NCI-H510A (cell line): ENCODE data around the gene SLC38A3.
"Not testable (repeated sequence)": the region's sequence is repeated elsewhere in the genome, so short reads cannot be mapped to it uniquely, and the experiment has no call there.

Experiments
- DNase-seq: peaks from one replicate; lab custom pipeline; 2025; lab: John Stamatoyannopoulos, UW

The SLC38A3 gene

DNA sequence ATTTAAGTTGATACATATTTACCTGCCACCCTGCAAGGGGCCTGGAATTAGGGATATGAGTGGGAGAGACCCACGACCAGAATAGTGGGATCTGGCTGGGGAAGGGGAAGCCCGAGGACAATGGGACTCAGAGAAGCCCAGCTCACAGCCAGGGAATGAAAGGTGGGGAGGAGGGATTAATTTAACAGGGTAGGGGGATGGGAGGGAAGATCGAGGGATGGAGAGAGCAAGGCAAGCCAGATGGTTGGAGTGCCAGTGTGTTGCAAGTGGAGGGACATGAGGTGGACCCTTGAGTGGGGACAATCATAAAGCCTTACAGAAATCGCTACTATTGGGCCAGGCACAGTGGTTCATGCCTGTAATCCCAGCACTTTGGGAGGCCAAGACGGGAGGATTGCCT, 26.5 kb downstream of the SLC38A3 start:
- DNase-seq: no peak

DNA sequence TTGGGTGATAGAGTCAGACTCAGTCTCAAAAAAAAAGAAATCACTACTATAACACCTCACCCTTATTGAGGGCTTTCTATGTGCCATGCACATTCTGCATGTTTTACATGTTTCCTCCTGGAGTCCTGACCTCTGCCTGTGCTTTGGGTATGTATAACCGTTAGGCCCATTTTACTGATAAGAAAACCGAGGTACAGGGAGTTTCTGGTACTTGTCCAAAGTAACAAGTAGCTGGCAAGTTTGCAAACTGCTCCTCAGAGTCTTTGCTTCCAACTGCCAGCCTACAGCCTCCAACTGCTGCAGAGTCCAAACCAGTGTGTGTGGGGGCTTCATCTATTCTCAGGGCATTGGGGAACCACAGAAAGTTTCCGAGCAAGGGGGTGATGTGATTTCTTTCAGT, 27.2 kb downstream of the SLC38A3 start:
- no peak for DNase-seq

DNA sequence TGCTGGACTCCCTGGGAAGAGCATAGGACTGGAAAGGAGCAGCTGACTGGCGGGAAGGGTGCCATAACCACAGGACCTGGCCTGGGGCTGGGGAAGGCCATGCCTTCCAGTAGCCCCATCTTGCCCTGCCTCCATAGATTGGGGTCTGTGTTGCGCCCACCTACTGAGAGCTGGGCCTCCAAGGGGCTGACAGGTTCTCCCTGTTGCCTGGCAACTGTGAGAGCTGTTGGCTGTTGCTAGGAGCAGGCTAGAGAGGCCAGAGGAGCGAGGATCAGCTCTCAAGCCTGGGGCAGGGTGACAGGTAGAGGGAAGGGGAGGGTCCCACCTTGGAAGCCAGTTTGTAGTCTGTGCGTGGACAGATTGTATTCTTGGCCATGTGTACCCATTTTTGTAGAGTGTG, 28.1 kb downstream of the SLC38A3 start:
- DNase-seq: no peak

DNA sequence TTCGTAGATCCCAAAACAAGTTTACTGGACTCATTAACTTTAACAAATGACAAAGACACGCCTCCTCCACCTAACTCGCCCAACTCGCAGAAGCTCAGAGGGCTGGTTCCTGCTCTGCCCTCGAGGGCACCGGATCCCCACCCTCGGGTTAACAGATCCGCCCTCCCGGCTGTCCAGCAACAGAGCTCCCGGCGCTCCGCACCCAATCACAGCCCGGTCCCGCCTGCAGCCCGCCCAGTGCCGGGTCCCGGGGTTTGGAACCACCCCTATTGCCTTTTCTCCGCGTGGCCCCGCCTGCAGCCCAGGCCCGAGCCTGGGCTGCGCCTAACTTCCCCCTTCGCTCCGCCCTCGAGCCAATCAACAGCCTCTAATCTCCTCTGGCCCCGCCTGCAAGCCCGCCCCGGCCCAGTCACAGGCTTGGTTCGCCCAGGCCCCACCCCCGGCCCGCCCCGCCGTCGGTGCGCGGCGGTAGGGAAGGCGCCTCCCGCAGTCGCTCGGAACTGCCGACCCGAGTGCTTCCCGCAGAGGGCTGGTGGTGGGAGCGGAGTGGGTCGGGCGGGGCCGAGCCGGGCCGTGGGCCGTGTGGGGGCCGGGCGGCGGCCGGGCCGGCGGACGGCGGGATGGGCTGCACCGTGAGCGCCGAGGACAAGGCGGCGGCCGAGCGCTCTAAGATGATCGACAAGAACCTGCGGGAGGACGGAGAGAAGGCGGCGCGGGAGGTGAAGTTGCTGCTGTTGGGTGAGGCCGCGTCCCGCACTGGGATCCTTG, 30.8 kb downstream of the SLC38A3 start, which contains the start of gene GNAI2:
Gene GNAI2, plus strand, starts transcription at position 489 of the 768 bp plus-strand sequence. Its CDS starts 132 bp downstream, at position 621.
- DNase-seq: peak; percentile 98

DNA sequence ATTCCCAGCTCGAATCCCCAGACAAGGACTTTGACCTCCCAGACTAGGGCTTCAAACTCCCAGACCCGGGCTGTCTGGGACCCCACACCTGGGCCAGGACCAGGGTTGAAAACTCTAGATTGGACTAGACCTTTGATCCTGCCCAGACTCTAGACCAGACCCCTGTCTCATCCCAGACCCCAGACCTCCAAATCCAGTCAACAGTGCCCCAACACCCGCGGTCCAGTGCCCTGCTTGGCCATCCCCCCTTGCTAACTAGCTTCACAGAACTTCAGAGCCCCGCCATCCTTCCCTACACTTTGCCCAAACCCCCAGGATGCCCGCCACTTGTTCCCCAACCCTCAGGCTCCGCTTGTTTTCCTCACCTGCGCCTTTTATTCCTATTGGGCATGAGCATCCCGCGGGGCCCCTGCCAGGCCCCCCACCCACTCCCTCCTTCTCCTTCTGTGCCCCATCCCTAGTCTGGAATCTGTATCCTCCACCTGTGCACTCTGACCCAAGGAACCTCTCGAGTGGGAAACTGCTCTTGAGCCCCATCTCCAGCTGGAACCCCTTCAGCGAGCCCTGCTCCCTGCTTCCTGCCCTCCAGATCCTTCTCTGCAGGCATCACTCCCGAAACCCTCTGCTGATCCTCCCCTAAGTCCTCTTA, 31.5 kb downstream of the SLC38A3 start:
- DNase-seq: no peak

DNA sequence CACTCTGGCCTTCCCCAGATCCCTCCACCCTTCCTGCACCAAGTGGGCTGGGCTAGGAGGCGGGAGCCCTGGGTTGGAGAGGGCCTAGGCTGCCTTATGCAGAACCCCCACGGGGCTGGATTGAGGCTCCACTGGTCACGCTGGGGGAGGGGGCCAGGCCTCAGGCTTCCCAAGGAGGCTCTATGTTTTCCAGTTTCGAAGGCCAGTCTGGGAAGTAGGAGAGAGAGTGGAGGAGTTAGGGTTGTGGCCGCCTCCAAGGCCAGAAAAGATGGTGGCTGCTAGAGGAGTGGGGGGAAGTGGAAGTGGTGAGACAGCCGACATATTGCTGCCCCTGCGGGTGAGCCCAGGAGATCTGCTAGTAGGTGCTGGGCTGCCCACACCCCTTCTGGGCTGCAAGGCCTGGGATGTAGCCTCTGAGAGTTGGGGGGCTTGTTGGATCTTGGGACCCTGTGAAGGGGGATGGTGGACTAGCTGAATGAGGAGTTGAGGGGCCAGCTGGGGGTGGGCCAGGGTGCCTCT, 32.1 kb downstream of the SLC38A3 start:
- peak; percentile 47 for DNase-seq

DNA sequence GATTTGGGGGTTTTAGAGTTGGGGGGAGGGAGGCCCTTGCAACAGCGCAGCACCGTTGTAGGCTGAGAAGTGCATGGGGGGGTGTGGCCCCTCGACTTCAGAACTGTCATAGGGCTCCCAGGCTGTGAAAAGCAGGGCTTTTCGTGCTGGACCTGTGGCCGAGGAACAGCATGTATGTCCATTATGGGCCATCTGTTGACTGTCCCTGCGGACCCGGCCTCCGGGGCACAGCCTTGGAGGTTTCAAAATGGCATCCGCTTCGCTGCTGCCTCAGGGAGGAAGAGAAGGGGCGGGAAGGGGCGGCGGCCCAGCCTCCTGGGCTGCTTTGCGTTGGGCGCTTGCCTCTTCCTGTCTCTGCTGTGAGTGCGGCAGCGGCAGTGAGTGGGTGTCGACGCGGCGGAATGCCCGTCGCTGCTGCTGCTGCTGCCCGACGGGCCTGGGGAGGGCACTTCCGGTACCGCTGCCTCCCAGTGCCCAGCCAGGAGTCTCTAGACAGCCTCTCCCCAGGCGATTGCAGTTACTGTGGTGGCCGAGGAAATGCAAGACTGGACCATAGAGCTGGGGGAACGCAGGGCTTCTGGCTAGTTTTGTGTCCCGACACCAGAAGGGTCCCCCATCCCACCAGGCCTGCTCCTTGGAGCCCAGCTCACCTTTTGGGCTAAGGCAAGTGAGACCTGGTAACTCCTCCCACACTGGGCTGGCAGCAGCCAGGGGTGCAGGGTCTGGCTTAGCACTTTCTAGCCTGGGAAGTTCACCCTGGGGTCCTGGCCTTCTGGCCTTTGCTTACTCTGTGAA, 32.9 kb downstream of the SLC38A3 start:
- DNase-seq: peak; percentile 68

DNA sequence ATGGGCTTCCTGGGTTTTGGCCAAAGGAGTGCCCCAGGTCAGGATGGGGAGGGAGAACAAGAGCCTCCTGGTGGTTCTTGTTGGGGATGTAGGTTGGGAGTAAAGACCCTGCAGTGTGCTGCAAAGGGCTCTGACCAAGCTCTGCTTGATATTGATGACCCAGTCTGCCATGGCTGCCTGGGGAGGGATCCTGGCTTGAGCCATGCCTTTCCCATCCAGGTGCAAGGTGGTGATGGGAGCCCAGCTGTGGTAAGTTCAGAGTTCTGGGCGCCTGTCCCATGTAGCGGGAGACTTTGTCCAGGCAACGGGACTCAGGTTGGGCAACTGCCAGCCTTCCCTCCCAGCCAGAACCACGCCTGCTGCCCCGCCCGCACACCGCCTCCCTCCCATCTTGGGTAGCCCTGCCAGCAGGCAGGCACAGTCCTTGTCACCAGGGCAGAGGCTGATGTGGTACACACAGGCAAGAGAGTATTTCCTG, 33.5 kb downstream of the SLC38A3 start:
- DNase-seq: no peak

DNA sequence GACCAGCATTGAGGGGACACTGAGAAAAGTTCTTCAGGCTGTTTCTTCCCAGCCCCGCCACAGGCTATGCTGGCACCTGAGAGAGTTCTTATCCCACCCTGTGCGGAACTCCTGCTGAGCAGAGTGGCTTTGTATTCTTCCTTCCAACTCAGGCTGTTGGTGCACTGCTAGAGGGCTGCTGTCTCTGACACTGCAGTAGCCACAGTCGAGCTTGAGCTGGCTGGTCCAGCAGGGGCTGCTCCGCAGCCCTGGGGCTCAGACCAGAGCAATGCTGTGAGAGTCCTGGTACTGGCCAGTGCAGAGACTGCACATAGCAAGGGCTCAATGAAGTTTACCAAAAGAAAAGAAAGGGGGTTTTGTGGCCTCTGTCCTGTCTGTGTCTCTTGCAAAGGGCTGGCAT, 34.6 kb downstream of the SLC38A3 start:
- no peak for DNase-seq

DNA sequence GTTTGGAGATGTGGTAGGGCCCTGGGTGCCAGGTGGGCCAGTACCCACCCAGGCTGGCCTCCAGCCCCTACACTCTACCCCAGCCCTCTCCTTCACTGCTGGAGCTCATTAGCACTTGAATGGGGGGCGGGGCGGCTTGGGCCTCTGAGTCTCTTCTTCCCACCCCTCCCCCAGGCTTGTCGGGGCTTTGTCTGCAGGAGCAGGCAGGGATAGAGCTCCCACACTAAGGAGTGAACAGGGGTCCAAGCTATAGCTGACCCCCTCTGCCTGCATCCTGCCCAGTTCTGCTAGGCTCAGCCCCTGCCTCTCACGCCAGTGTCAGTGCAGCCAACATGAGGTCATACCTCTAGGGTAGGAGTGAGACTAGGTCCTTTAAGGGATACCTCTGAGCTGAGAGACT, 36.1 kb downstream of the SLC38A3 start:
- no peak for DNase-seq

DNA sequence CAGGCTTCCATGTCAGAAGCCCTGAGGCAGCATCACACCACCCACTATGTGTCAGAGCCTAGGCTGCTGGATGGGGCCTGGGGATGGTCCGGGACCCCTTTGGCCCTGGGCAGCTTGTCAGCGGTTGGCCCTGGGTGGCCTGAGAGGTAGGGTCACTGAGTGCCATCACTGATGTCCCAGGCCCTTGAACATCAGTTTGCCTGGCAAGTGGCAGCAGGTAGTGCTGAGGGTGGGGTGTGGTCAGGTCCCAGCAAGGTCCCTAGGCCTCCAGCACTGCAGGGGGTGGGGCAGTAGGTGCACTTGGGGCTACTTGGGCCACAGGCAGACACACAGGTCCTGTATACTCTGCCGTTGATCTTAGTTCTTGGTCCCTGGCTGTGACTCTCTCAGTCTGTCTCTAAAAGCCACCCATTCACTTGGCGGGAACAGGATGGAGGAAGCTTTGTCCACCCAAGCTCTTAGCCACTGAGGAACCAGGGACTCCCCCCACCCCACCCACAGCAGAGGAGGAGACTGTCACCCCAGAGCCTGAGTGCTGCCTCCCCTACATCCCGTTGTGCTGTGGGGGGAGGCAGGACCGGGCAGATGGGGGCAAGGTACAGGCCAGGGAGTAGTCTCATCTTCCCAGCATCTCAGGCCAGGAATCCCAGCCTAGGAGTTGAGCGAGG, 36.8 kb downstream of the SLC38A3 start:
- DNase-seq: no peak

DNA sequence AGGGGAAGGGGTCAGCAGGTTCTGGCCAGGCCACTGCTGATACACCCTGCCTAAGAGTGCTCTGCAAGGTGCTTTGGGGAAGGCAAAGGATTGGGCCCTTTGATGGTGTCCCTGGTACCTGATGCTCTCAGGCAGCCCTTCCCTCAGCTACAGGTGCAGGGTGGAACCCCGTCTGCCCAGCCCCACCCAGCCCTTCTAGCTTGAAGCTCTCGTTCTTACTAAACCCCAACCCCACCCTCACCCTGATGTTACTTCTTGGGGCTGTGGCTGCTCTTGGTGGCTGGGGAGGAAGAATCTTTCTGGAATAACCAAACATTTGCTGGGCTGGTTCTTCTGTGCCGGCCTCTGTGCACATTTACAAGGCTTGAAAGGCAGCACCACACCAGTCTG, 37.3 kb downstream of the SLC38A3 start:
- no peak for DNase-seq

DNA sequence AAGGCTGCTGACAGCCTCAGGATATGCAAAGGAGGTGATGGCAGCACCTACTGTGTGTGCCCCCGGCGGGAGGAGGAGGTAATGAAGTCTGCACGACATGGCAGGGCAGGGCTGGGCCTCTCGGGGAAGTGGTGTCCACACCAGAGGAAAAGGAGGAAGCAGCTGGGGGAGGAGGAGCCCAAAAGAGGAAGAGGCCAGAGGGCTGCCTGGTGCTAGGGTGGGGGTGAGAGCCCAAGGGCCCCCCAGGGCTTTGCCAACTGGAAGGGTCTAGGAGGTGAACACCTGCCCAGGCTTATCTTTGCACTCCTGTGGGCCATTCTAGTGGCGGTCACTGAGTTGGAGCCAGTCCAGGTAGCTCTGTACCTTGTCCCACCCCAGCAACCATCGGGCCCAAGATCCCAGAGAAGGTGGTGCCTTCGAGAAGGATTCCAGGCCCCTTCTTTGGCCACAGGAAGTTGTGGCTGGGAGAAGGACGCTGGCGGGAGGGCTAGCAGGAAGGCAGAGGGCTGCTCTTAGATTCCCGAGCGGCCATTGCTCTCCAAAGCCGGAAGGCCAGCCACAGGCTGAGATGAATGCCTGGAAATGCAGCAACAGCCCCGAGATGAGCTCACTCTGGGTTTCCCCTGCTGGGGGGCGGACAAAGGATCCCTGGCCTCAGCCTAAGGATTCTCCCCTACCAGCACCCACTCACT, 37.9 kb downstream of the SLC38A3 start:
- DNase-seq: no peak

DNA sequence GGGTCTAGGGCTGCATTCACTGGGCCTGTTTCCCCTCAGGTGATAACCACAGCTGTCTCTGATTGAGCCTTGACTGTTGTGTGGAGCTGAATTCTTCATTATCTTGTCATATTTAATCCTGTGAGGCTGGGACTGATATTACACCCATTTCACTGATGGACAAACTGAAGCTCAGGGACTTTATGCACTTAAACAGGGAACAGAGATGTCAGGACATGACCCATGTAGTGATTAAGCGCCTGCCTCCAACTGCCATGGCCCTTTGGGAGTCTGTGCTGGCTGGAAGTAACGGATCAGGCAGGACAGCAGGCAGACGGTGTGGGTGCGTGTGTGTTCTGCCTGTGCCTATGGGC, 38.4 kb downstream of the SLC38A3 start:
- DNase-seq: no peak

DNA sequence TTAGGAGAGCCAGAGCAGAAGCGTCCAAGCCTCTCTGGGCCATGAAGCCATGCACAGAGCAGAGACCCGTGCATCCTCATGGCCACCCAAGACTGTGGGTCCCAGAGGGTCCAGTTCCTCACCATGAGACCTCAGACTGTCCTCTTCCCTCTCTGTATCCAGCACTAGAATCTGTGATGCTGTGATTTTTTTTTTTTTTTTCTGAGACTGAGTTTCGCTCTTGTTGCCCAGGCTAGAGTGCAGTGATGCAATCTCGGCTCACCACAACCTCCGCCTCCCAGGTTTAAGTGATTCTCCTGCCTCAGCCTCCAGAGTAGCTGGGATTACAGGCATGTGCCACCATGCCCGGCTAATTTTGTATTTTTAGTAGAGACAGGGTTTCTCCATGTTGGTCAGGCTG, 39.7 kb downstream of the SLC38A3 start:
- not testable (repeated sequence) for DNase-seq

DNA sequence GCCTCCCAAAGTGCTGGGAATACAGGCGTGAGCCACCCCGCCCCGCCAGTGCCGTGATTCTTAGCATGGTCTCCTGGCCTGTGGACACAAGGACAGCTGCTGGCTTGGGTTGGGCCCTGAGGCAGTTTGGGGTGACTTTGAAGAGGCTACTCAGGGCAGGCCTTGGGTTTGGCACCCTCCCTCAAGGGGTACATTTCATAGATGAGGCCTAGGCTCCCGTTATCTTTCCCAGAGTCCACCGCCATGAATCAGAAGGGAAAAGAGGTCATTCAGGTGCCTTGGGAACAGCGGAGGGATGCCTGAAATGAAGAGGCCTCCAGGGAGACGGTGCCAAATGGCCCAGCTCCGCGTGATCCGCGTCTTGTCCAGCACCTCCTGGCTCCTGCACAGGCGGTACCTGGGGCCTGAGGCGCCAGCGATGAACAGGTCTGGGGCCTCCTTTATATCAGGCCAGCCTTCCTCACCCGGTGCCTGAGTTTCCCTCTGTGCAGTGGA, 40.2 kb downstream of the SLC38A3 start:
- no peak for DNase-seq

DNA sequence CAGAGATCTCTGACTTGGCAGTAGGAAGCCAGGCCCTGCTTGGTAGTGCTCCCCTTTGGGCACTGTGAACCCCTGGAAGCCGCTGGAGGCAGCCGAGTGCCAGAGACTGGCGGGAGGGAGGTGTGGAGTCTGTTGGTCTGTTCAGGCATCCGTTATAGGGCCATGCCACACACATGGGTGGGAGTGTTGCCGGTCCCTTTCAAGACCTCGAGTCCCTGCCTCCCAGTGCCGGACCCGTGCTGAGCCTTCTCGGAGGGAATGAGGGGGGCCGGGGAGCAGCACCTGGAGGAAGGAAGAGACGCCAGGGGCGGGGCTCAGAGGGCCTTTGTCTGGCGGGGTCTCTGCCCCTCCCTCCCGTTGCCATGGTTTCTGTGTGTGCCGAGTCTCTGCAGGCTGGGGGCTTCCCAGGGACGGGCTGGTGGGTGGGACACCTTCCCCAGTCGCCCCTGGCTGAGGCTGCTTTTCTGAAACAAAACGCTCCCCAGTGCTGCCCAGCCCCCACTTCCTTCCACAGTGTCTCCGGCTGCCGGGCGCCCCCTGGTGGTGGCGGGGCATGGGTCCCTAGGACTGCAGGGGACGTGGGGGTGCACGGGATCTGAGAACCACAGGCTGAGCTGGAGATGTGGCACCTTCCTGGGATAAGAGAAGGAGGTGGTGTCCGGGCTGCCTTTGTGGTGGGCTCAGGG, 40.9 kb downstream of the SLC38A3 start:
- peak; percentile 32 for DNase-seq

DNA sequence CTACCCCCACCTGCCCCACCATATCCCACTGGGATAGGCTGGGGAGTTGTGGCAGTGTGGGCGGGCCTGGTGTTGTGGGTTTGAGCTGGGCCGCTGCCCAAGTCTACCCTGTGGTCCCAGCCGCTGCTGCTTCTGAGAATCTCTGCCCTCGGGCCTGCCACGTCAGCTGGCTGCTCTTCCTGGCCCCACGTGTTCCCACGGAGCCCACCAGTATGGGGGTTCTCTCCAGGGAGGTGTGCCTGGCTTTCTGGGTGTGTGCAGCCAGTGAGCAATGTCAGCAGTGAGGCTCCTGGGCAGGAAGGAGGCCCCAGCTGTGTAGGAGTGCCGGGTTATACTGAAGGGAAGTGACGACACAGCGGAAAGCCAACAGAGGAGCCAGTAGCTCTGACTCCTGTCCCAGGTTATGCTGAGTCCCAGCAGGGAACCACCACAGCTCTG, 41.5 kb downstream of the SLC38A3 start:
- no peak for DNase-seq

DNA sequence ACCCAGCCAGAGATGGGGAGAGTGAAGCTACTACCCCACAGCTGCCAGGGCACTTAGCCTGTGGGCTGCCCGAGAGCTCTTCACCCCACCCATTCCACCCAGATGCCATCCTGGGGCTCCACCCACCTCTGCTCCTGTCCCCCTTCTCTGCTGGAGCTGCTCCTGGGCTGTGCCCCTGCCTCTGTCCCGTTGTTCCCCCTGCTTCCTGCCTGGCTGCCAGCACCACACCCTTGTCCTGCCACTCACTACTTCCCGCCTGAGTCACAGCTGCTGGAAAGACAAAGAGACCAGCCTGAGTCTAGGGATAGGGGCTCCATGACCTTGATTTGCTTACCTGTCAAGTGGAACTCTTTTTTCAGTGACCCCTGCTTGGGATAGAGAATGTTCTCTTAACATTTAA, 43.3 kb downstream of the SLC38A3 start:
- DNase-seq: no peak

DNA sequence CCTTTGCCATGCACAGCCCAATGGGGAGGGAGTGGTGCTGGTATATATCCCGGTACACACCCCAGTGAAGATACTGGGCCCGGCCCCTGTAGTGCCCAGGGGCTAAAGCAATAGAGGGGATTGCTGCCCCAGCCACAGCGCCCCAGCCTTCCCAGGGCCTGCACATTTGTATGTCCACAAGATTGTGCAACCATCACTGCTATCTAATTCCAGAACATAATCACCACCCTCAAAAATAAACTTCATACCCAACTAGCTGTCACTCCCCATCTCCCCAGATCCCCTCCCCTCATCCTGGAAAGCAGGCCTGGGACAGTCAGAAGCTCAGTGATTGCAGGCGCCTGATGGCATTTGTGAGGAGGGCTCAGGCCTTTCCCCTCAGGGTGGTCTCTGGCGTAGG, 44.4 kb downstream of the SLC38A3 start:
- no peak for DNase-seq

DNA sequence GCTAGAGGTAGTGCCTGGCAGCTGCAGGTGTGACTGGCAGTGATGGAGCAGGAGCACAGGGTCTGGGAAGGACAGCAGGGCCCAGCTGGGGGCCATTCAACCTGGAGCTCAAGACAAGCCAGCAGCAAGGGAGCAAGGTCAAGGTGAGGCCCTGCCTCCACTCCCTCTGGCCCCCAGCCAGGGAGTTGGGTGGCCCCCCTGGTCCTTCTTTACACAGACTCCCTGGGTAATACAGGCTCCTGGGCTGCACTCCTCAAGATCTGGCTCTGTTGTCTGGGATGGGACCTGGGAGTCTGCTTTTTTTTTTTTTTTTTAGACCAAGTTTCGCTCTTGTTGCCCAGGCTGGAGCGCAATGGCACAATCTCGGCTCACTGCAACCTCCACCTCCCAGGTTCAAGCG, 45.4 kb downstream of the SLC38A3 start:
- DNase-seq: no peak
